OCI-LY3 (cell line): ENCODE results near the gene ILKAP.

Experiments
- EZH2phosphoT487 ChIP-seq: fragments of 200-600 bp; shearing (Covaris generic); IDR thresholded peaks from 2 replicates; pipeline ENCODE4 v1.6.1; 2018; ENCODE audit warnings: antibody characterized with exemption, mixed run types, low read depth
- TF ChIP-seq, protein P1 (sequence below): fragments of 200-600, 300-600 bp; sonication (generic); IDR thresholded peaks from 2 replicates; pipeline ENCODE4 v1.5.1; 2014; ENCODE audit warnings: antibody characterized with exemption, low read length, low read depth

DNA sequence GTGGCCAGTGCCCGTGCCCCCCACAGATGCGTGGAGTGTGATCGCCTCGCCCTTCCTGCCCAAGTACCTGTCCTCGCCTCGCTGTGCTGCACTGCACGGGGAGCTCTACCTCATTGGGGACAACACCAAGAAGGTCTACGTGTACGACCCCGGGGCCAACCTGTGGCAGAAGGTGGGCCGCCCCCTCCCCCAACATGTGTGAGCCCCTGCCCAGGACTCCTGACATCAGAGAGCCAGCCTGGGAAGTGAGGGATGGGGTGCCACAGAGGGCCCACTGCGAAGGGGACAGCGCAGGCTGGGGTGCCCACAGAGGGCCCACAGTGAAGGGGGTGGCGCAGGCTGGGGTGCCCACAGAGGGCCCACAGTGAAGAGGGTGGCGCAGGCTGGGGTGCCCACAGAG, 54.5 kb downstream of the ILKAP start:
- TF ChIP-seq, protein P1, sequence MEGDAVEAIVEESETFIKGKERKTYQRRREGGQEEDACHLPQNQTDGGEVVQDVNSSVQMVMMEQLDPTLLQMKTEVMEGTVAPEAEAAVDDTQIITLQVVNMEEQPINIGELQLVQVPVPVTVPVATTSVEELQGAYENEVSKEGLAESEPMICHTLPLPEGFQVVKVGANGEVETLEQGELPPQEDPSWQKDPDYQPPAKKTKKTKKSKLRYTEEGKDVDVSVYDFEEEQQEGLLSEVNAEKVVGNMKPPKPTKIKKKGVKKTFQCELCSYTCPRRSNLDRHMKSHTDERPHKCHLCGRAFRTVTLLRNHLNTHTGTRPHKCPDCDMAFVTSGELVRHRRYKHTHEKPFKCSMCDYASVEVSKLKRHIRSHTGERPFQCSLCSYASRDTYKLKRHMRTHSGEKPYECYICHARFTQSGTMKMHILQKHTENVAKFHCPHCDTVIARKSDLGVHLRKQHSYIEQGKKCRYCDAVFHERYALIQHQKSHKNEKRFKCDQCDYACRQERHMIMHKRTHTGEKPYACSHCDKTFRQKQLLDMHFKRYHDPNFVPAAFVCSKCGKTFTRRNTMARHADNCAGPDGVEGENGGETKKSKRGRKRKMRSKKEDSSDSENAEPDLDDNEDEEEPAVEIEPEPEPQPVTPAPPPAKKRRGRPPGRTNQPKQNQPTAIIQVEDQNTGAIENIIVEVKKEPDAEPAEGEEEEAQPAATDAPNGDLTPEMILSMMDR = no peak
- no peak for TF ChIP-seq EZH2phosphoT487
